H1 (cell line): ENCODE results near the gene TRAP1. TPM values are rescaled to one million over a fixed set of nuclear protein-coding genes. Genes with fewer than 3 reads are reported as not detected.

Experiments used
- BCL11A ChIP-seq, 2 experiments: IDR thresholded peaks; one replicate each; pipeline ENCODE4 v1.6.1; 2011; ENCODE audit warnings: low read depth in 2 of 2, low read length in 2 of 2, mild to moderate bottlenecking in 2 of 2
- EP300 ChIP-seq, 2 experiments: IDR thresholded peaks; 1 replicate in 1 of 2; 2 replicates in 1 of 2; pipeline ENCODE4 v1.6.1; 2011 to 2012; ENCODE audit warnings: low read depth in 2 of 2, low read length in 2 of 2, mild to moderate bottlenecking in 2 of 2, borderline replicate concordance in 1 of 2, inconsistent platforms in 1 of 2, moderate library complexity in 1 of 2
- GABPA ChIP-seq: IDR thresholded peaks from 2 replicates; pipeline ENCODE4 v1.6.1; 2011; ENCODE audit warnings: mild to moderate bottlenecking, low read length, moderate library complexity, borderline replicate concordance; ENCODE audit not compliant: insufficient read depth
- HDAC2 ChIP-seq, 2 experiments: fragments of 300-600 bp in 1 of 2; sonication (generic) in 1 of 2; IDR thresholded peaks; 2 replicates each; pipeline ENCODE4 v1.6.1; 2011 to 2012; ENCODE audit warnings: low read depth in 2 of 2, low read length in 2 of 2, mild to moderate bottlenecking in 2 of 2, moderate library complexity in 2 of 2, borderline replicate concordance in 1 of 2, inconsistent platforms in 1 of 2
- SAP30 ChIP-seq: fragments of 300-600 bp; sonication (generic); IDR thresholded peaks from 2 replicates; pipeline ENCODE4 v1.7.1; 2012; ENCODE audit warnings: low read length, moderate library complexity, mild to moderate bottlenecking, inconsistent platforms; ENCODE audit not compliant: insufficient read depth, insufficient replicate concordance
- SRF ChIP-seq: IDR thresholded peaks from 2 replicates; pipeline ENCODE4 v1.6.1; 2011; ENCODE audit warnings: mild to moderate bottlenecking, low read depth, low read length, moderate library complexity
- TAF1 ChIP-seq: IDR thresholded peaks from 2 replicates; pipeline ENCODE4 v1.6.1; 2011; ENCODE audit warnings: mild to moderate bottlenecking, low read depth, low read length
- TBP ChIP-seq: IDR thresholded peaks from 2 replicates; pipeline ENCODE4 v1.6.1; 2011; ENCODE audit warnings: low read depth, low read length, improper control_type of control experiment
- YY1 ChIP-seq: IDR thresholded peaks from 2 replicates; pipeline ENCODE4 v1.6.1; 2011; ENCODE audit warnings: low read depth, mild to moderate bottlenecking, low read length
- polyA plus RNA-seq, 7 experiments: library from polyadenylated mRNA; depleted of rRNA in 3 of 7; stranded (reverse) in 5 of 7; unstranded in 2 of 7; fragments of >200 nt in 5 of 7; fragments of 200-250 nt in 2 of 7; gene quantifications; 1 replicate in 5 of 7; 2 replicates in 1 of 7; 4 replicates in 1 of 7; pipeline versions ENCODE4 v1.2.1 to v1.2.3, GENCODE V29; 2011 to 2013; ENCODE audit warnings: missing spikeins in 2 of 7, mixed read lengths in 2 of 7
- total RNA-seq: library from RNA; stranded (reverse); fragmentation: NEBNext Ultra II Directional; extraction: Animal tissue kit (Norgen Biotek cat#: 25700); gene quantifications from 2 replicates; pipeline ENCODE4 v1.2.1, GENCODE V29; 2021
- TF ChIP-seq, protein P1 (sequence below): fragments of 300-600 bp; sonication (generic); IDR thresholded peaks from 2 replicates; pipeline ENCODE4 v1.7.1; 2012; ENCODE audit warnings: low read length, moderate library complexity, mild to moderate bottlenecking, inconsistent platforms; ENCODE audit not compliant: insufficient replicate concordance

The TRAP1 gene
- total and polyA plus RNA-seq, 2 of the 8 experiments (the other 6 are each of a cell fraction or from before 2014, with no cell fraction given) = 215 to 283 TPM

DNA sequence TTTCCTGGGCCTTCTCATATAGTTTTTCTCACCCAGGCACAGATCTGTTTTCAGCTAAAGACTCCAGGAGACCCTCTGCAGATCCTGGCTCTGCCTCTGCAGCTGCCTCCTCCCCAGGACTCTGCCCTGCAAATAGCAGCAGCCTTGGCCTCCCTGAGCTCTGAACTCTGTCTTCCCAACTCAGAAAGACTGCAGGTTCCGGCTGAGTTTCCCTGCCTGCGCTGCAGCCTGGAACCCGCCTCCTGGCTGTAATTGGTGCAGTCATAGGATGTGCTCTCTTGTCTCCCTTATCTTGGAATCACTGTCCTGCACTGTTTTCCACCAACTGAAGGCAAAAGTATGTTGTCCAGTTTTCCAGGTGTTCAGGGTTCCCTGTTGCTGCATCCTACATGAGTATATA is 77.1 kb downstream of the TRAP1 start (continued):
- TF ChIP-seq, protein P1, sequence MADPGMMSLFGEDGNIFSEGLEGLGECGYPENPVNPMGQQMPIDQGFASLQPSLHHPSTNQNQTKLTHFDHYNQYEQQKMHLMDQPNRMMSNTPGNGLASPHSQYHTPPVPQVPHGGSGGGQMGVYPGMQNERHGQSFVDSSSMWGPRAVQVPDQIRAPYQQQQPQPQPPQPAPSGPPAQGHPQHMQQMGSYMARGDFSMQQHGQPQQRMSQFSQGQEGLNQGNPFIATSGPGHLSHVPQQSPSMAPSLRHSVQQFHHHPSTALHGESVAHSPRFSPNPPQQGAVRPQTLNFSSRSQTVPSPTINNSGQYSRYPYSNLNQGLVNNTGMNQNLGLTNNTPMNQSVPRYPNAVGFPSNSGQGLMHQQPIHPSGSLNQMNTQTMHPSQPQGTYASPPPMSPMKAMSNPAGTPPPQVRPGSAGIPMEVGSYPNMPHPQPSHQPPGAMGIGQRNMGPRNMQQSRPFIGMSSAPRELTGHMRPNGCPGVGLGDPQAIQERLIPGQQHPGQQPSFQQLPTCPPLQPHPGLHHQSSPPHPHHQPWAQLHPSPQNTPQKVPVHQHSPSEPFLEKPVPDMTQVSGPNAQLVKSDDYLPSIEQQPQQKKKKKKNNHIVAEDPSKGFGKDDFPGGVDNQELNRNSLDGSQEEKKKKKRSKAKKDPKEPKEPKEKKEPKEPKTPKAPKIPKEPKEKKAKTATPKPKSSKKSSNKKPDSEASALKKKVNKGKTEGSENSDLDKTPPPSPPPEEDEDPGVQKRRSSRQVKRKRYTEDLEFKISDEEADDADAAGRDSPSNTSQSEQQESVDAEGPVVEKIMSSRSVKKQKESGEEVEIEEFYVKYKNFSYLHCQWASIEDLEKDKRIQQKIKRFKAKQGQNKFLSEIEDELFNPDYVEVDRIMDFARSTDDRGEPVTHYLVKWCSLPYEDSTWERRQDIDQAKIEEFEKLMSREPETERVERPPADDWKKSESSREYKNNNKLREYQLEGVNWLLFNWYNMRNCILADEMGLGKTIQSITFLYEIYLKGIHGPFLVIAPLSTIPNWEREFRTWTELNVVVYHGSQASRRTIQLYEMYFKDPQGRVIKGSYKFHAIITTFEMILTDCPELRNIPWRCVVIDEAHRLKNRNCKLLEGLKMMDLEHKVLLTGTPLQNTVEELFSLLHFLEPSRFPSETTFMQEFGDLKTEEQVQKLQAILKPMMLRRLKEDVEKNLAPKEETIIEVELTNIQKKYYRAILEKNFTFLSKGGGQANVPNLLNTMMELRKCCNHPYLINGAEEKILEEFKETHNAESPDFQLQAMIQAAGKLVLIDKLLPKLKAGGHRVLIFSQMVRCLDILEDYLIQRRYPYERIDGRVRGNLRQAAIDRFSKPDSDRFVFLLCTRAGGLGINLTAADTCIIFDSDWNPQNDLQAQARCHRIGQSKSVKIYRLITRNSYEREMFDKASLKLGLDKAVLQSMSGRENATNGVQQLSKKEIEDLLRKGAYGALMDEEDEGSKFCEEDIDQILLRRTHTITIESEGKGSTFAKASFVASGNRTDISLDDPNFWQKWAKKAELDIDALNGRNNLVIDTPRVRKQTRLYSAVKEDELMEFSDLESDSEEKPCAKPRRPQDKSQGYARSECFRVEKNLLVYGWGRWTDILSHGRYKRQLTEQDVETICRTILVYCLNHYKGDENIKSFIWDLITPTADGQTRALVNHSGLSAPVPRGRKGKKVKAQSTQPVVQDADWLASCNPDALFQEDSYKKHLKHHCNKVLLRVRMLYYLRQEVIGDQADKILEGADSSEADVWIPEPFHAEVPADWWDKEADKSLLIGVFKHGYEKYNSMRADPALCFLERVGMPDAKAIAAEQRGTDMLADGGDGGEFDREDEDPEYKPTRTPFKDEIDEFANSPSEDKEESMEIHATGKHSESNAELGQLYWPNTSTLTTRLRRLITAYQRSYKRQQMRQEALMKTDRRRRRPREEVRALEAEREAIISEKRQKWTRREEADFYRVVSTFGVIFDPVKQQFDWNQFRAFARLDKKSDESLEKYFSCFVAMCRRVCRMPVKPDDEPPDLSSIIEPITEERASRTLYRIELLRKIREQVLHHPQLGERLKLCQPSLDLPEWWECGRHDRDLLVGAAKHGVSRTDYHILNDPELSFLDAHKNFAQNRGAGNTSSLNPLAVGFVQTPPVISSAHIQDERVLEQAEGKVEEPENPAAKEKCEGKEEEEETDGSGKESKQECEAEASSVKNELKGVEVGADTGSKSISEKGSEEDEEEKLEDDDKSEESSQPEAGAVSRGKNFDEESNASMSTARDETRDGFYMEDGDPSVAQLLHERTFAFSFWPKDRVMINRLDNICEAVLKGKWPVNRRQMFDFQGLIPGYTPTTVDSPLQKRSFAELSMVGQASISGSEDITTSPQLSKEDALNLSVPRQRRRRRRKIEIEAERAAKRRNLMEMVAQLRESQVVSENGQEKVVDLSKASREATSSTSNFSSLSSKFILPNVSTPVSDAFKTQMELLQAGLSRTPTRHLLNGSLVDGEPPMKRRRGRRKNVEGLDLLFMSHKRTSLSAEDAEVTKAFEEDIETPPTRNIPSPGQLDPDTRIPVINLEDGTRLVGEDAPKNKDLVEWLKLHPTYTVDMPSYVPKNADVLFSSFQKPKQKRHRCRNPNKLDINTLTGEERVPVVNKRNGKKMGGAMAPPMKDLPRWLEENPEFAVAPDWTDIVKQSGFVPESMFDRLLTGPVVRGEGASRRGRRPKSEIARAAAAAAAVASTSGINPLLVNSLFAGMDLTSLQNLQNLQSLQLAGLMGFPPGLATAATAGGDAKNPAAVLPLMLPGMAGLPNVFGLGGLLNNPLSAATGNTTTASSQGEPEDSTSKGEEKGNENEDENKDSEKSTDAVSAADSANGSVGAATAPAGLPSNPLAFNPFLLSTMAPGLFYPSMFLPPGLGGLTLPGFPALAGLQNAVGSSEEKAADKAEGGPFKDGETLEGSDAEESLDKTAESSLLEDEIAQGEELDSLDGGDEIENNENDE = no peak
- no peak for TF ChIP-seq EP300 (IDR thresholded peaks at IDR 0.05; ENCODE audit: borderline replicate concordance in 1 of 2, low read depth in 2 of 2, low read length in 2 of 2)
- no peak for TF ChIP-seq SAP30
- no peak for TF ChIP-seq BCL11A (IDR thresholded peaks at IDR 0.05; ENCODE audit: low read depth in 2 of 2, low read length in 2 of 2)
- no peak for TF ChIP-seq SRF
- no peak for TF ChIP-seq YY1
- TF ChIP-seq TAF1 = no peak
- no peak for TF ChIP-seq HDAC2 (IDR thresholded peaks at IDR 0.05; ENCODE audit: borderline replicate concordance in 1 of 2, low read depth in 2 of 2, low read length in 2 of 2)
- no peak for TF ChIP-seq TBP
- no peak for TF ChIP-seq GABPA
